Muscle of arm (tissue), 12 donors: Measurements from ENCODE around the gene C6orf15. TPM values are rescaled to one million over a fixed set of nuclear protein-coding genes. Genes with fewer than 3 reads are reported as not detected.
"Not testable (repeated sequence)": the region's sequence is repeated elsewhere in the genome, so short reads cannot be mapped to it uniquely, and the experiment has no call there.

Experiments used
- DNase-seq: peaks from one replicate; pipeline ENCODE4 v3.0.0-alpha.2; 2013
- polyA plus RNA-seq, 12 donors: library from polyadenylated mRNA; unstranded; fragments of 120-200 nt; gene quantifications; one replicate each; pipeline ENCODE4 v1.2.1, GENCODE V29; 2013; ENCODE audit not compliant: insufficient read length in 12 of 12

The C6orf15 gene
- polyA plus RNA-seq, 12 donors, result not detected

DNA sequence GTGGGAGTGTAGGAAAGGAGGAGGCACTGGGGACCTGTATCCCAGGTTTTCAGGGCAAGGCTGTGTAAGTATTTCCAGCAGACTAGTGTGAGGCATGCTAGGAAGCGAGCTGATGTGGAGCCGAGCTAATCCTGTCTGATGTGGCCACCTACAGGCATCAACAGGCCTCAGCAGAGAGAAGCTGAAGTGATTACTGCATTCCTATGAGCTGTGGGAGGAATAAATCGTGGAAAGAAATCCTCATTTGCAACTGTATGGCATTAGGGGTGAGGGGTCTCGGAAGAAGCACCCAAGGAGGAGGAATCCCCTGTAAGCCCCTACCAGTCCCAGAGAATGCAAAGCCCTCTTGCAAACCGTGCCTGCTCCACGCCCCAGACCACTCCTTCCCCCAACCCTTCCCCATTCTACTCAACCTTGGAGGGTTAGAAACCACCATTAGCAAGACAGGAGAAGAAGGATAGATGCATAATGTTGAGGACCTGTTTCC is 41.6 kb downstream of the C6orf15 start:
- DNase-seq, result peak; percentile 55

DNA sequence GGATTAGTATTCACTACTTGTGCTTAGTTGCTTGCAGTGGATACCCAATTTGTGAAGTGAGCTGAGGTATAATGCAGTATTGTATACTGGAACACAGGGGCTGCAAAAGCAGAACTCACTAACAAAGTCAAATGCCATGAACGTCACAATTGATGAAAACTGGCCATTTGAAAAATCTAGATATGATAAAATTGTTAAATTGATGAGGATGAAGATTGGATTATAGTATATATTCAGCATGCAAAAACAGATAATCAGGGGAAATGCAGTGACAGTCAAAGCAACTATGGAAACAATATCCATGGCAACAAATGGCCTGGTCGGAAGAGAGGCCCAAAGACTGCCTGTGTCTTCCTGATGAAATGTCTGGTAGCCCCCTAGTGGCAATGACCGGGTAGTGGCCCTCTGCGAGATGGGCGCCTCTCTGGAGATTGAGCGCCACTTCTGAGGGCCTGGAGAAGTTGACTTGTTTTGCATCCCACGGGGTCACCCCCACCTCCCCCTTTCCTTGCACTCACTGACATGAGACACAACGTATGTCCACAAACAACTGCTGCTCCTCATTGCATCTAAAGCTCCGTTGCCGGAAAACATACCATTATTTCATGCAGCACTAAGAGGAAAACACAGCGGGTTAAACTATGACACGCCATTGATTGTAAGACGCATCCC is 43.6 kb downstream of the C6orf15 start:
- peak; percentile 67 for DNase-seq

DNA sequence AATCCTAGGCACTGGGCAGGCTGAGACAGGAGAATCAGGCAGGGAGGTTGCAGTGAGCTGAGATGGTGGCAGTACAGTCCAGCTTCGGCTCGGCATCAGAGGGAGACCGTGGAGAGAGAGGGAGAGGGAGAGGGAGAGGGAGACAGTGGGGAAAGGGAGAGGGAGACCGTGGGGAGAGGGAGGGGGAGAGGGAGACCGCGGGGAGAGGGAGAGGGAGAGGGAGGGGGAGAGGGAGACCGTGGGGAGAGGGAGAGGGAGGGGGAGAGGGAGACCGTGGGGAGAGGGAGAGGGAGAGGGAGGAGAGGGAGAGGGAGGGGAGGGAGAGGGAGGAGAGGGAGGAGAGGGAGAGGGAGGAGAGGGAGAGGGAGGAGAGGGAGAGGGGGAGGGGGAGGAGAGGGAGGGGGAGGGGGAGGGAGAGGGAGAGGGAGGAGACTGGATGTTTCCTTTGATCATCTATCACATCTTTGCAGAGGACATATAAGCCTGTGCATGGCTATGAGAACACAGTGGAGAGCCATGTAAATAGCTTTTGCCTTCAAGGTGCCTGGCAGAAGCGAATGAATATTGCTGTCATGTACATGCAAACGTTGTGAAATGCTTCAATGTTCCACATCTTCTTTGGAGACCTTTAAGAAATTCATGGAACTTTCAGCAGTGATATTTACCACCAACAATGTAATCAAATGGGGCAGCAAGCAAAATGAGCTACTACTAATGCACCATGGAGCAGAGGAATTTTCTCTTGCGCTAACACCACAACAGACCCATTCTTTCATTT is 44.3 kb downstream of the C6orf15 start:
- not testable (repeated sequence) for DNase-seq

DNA sequence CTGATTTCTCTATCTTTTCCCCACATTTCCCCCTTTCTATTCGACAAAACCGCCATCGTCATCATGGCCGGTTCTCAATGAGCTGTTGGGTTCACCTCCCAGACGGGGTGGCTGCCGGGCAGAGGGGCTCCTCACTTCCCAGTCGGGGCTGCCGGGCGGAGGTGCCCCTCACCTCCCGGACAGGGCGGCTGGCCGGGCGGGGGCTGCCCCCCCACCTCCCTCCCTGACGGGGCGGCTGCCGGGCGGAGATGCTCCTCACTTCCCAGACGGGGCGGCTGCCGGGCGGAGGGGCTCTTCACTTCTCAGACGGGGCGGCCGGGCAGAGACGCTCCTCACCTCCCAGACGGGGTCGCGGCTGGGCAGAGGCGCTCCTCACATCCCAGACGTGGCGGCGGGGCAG is 45.3 kb downstream of the C6orf15 start:
- DNase-seq, result not testable (repeated sequence)

DNA sequence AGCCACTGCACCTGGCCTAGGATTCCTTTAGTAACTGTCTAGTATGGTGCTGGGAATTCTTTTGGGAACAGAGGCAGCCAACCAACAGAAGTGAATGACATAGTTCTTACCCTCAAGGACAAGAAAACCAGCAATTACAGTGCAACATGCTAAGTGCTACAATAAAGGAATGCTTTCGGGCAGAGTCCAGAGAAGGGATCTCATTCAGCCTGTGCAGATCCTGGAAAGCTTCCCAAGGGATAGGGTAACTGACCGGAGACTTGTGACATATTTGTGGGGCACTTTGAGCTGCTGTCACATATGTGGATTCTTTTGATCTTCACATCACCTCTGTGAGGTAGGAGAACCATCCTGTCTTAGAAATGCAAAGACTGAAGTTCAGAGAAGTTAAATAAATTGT is 46.8 kb downstream of the C6orf15 start:
- no peak for DNase-seq

DNA sequence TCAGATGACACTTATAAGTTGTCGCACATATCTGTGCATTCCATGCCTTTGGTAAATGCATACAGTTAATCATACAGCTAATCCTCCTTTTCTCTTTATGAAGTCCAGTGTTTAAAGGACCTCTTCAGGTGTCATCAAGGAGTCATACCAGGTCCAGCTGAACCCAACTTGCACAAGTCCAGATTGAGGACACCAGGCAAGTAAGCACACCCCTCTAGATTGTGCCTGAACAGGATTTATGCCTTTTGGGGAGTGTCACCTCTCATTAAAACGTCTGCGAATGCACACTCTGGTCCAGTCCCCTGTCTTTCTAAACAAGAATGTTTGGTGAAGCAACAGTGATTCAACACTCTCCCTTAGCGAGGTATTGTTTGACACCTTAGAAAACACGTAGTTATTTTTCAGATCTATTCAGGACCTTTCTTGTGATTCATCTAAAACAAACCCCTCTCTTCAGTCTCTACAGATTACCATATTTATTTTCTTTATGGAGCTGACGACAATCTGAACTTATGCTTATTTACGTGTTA is 48.4 kb downstream of the C6orf15 start:
- no peak for DNase-seq

Other genes starting within 250 kb of the C6orf15 start
- gene DDR1, start 228.1 kb downstream of the C6orf15 start, polyA plus RNA-seq, result 100 to 1,000 TPM in 1 of 12 donors, 10 to 100 TPM in 10, not detected in 1; 52.4 to 112 (median 69.5) TPM
- gene GTF2H4, start 204.4 kb downstream of the C6orf15 start, polyA plus RNA-seq, result 10 to 100 TPM in 11 of 12 donors, not detected in 1; 18.0 to 33.4 (median 24.4) TPM
- 10 to 100 TPM in 11 of 12 donors, not detected in 1; 18.7 to 36.7 (median 25.7) TPM for gene VARS2, start 198.3 kb downstream of the C6orf15 start, polyA plus RNA-seq
- gene SFTA2, start 180.4 kb downstream of the C6orf15 start, polyA plus RNA-seq, result 1 to 10 TPM in 1 of 12 donors, under 1 TPM in 2, not detected in 9; 0.57 to 1.7 (median 0.90) TPM
- under 1 TPM in 2 of 12 donors, not detected in 10; 0.04 to 0.06 TPM for gene MUCL3, start 171.6 kb downstream of the C6orf15 start, polyA plus RNA-seq
- gene MUC21, start 128.9 kb downstream of the C6orf15 start, polyA plus RNA-seq, result not detected
- 1 to 10 TPM in 3 of 12 donors, under 1 TPM in 1, not detected in 8; 0.14 to 4.3 (median 1.8) TPM for gene MUC22, start 102.1 kb downstream of the C6orf15 start, polyA plus RNA-seq
- 1 to 10 TPM in 2 of 12 donors, under 1 TPM in 8, not detected in 2; 0.41 to 1.3 (median 0.67) TPM for gene PSORS1C1, start 2.2 kb upstream of the C6orf15 start, polyA plus RNA-seq
- gene CDSN, start 7.9 kb upstream of the C6orf15 start, polyA plus RNA-seq, result under 1 TPM in 2 of 12 donors, not detected in 10; 0.09 to 0.10 TPM
- under 1 TPM in 5 of 12 donors, not detected in 7; 0.16 to 0.85 (median 0.19) TPM for gene PSORS1C2, start 26.5 kb upstream of the C6orf15 start, polyA plus RNA-seq
- 10 to 100 TPM in 10 of 12 donors, 1 to 10 TPM in 1, not detected in 1; 9.5 to 25.3 (median 12.6) TPM for gene CCHCR1, start 45.2 kb upstream of the C6orf15 start, polyA plus RNA-seq
- gene TCF19, start 46.0 kb upstream of the C6orf15 start, polyA plus RNA-seq, result 10 to 100 TPM in 8 of 12 donors, 1 to 10 TPM in 3, not detected in 1; 8.7 to 16.3 (median 11.0) TPM
- gene POU5F1, start 58.1 kb upstream of the C6orf15 start, polyA plus RNA-seq, result 1 to 10 TPM in 1 of 12 donors, under 1 TPM in 9, not detected in 2; 0.30 to 1.3 (median 0.62) TPM
- 10 to 100 TPM in 11 of 12 donors, not detected in 1; 39.8 to 99.1 (median 48.0) TPM for gene HLA-C, start 159.5 kb upstream of the C6orf15 start, polyA plus RNA-seq
- 100 to 1,000 TPM in 11 of 12 donors, not detected in 1; 106 to 262 (median 145) TPM for gene HLA-B, start 244.6 kb upstream of the C6orf15 start, polyA plus RNA-seq